GM18951 (cell line): ENCODE data around the gene CCL22.

Experiments used
- POLR2A ChIP-seq: IDR thresholded peaks from 4 replicates; pipeline ENCODE4 v1.6.1; 2011; ENCODE audit warnings: mild to moderate bottlenecking; ENCODE audit not compliant: insufficient read length, insufficient read depth; ENCODE audit errors: extremely low read depth
- in situ Hi-C: fragments of 300-500 bp; cut with MboI; formaldehyde crosslinking; loops from one replicate; pipeline ENCODE4 v1.12.0; 2022; ENCODE audit warnings: low sequenced_read_pairs, mixed read lengths, inconsistent platforms; ENCODE audit not compliant: unreplicated experiment

Gene CCL22

GRCh38 chr16:57358527-57359095, at the start of gene CCL22:
TSS of gene CCL22 (plus strand) at chr16:57358783. CDS start at chr16:57358817, 34 bp downstream.
- in situ Hi-C loops, result no loop called here
- TF ChIP-seq POLR2A, result peak; percentile 53

- no peak for TF ChIP-seq POLR2A
- in situ Hi-C loops, result no loop called here
Observed at GRCh38 chr16:57310801-57311200, 47.8 kb upstream of the CCL22 start.

GRCh38 chr16:57313509-57313908, 45.1 kb upstream of the CCL22 start:
- no peak for TF ChIP-seq POLR2A
- in situ Hi-C loops, result no loop called here

- TF ChIP-seq POLR2A, result no peak
- in situ Hi-C loops, result no loop called here
Observed at GRCh38 chr16:57314161-57314785, 44.3 kb upstream of the CCL22 start.

GRCh38 chr16:57315416-57315815, 43.2 kb upstream of the CCL22 start:
- in situ Hi-C loops, result no loop called here
- no peak for TF ChIP-seq POLR2A

- in situ Hi-C loops, result no loop called here
- TF ChIP-seq POLR2A, result no peak
Observed at GRCh38 chr16:57316390-57317017, 42.1 kb upstream of the CCL22 start.

- no peak for TF ChIP-seq POLR2A
- in situ Hi-C loops, result no loop called here
Observed at GRCh38 chr16:57318240-57318970, 40.2 kb upstream of the CCL22 start.

GRCh38 chr16:57319646-57320045, 38.9 kb upstream of the CCL22 start:
- TF ChIP-seq POLR2A, result no peak

GRCh38 chr16:57324749-57325148, 33.8 kb upstream of the CCL22 start:
- no peak for TF ChIP-seq POLR2A
- in situ Hi-C loops, result no loop called here

More at GRCh38 chr16:57319646-57320045, 38.9 kb upstream of the CCL22 start:
- in situ Hi-C loops, result no loop called here

GRCh38 chr16:57325458-57325857, 33.1 kb upstream of the CCL22 start:
- in situ Hi-C loops, result no loop called here
- TF ChIP-seq POLR2A, result no peak

GRCh38 chr16:57329718-57330327, 28.8 kb upstream of the CCL22 start:
- TF ChIP-seq POLR2A, result no peak
- in situ Hi-C loops, result no loop called here

GRCh38 chr16:57331355-57331754, 27.2 kb upstream of the CCL22 start:
- no peak for TF ChIP-seq POLR2A
- in situ Hi-C loops, result no loop called here

- no peak for TF ChIP-seq POLR2A
- in situ Hi-C loops, result no loop called here
Observed at GRCh38 chr16:57333402-57333801, 25.2 kb upstream of the CCL22 start.
